Neural cell (in vitro differentiated cells): Measurements from ENCODE around the gene ELP5.

ENCODE experiments used
- EP300 ChIP-seq: fragments of 450-650 bp; conservative IDR thresholded peaks from 2 replicates; pipeline ENCODE4 v1.6.1; 2014; ENCODE audit warnings: antibody characterized with exemption, mild to moderate bottlenecking, moderate library complexity; ENCODE audit not compliant: poor library complexity, severe bottlenecking
- EZH2 ChIP-seq: fragments of 200-600, 300-800 bp; shearing (Covaris generic), sonication (generic); IDR thresholded peaks from 2 replicates; pipeline ENCODE4 v1.6.1; 2014; ENCODE audit warnings: antibody characterized with exemption, low read length, borderline replicate concordance, mild to moderate bottlenecking; ENCODE audit not compliant: insufficient read depth, poor library complexity, severe bottlenecking
- MXI1 ChIP-seq: fragments of 450-650 bp; conservative IDR thresholded peaks from 2 replicates; pipeline ENCODE4 v1.6.1; 2014; ENCODE audit warnings: antibody characterized with exemption, mild to moderate bottlenecking; ENCODE audit not compliant: poor library complexity, severe bottlenecking
- POLR2AphosphoS5 ChIP-seq: IDR thresholded peaks from 2 replicates; pipeline ENCODE4 v1.6.1; 2012
- RAD21 ChIP-seq: fragments of 450-650 bp; conservative IDR thresholded peaks from 2 replicates; pipeline ENCODE4 v1.6.1; 2014; ENCODE audit warnings: antibody characterized with exemption, mild to moderate bottlenecking, moderate library complexity
- SMC3 ChIP-seq: fragments of 450-650 bp; conservative IDR thresholded peaks from 2 replicates; pipeline ENCODE4 v1.6.1; 2014; ENCODE audit warnings: antibody characterized with exemption, mild to moderate bottlenecking, moderate library complexity; ENCODE audit not compliant: poor library complexity
- TAF1 ChIP-seq: IDR thresholded peaks from 2 replicates; pipeline ENCODE4 v1.6.1; 2012; ENCODE audit warnings: low read depth
- TF ChIP-seq, protein P1 (sequence below): fragments of 450-650 bp; IDR thresholded peaks from 2 replicates; pipeline ENCODE4 v1.5.1; 2014; ENCODE audit warnings: antibody characterized with exemption, mild to moderate bottlenecking, moderate library complexity; ENCODE audit not compliant: poor library complexity, severe bottlenecking
- TF ChIP-seq, protein P2 (sequence below): IDR thresholded peaks from 2 replicates; pipeline ENCODE4 v1.6.1; 2012; ENCODE audit warnings: borderline replicate concordance

DNA sequence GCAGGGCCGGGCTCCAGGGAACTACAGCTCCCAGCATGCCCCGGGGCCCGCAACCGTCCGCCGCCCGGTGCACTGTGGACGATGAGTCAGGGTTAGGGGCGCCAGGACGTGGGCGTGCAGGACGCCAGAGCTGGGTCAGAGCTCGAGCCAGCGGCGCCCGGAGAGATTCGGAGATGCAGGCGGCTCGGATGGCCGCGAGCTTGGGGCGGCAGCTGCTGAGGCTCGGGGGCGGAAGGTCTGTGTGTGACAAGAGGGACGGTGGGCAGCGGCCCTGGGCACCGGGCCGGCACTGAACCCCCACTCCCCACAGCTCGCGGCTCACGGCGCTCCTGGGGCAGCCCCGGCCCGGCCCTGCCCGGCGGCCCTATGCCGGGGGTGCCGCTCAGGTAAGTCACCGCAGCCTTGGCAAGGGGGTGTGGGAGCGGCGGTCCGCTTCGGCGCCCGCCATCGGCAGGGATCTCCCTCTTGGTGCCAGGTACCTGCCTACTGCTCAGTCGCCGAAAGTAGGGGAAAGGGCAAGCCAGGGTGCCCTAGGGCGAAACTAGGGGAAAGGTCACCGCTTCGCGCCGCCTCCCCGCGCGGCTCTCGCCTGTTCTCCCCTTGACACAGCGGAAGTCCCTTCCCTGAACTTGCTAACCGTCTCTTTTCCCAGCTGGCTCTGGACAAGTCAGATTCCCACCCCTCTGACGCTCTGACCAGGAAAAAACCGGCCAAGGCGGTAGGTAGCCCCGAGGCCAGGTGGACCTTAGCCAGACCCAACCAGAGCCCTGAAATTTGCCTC lies 32.0 kb upstream of the ELP5 start, which contains the start of the genes ACADVL and DLG4:
- TF ChIP-seq, protein P1, sequence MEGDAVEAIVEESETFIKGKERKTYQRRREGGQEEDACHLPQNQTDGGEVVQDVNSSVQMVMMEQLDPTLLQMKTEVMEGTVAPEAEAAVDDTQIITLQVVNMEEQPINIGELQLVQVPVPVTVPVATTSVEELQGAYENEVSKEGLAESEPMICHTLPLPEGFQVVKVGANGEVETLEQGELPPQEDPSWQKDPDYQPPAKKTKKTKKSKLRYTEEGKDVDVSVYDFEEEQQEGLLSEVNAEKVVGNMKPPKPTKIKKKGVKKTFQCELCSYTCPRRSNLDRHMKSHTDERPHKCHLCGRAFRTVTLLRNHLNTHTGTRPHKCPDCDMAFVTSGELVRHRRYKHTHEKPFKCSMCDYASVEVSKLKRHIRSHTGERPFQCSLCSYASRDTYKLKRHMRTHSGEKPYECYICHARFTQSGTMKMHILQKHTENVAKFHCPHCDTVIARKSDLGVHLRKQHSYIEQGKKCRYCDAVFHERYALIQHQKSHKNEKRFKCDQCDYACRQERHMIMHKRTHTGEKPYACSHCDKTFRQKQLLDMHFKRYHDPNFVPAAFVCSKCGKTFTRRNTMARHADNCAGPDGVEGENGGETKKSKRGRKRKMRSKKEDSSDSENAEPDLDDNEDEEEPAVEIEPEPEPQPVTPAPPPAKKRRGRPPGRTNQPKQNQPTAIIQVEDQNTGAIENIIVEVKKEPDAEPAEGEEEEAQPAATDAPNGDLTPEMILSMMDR, result no peak
- peak; percentile 65 for TF ChIP-seq MXI1
- TF ChIP-seq POLR2AphosphoS5, result peak; percentile 67
- no peak for TF ChIP-seq TAF1
- TF ChIP-seq EP300, result no peak
- no peak for TF ChIP-seq EZH2
- no peak for TF ChIP-seq RAD21
- TF ChIP-seq SMC3, result no peak
- TF ChIP-seq, protein P2, sequence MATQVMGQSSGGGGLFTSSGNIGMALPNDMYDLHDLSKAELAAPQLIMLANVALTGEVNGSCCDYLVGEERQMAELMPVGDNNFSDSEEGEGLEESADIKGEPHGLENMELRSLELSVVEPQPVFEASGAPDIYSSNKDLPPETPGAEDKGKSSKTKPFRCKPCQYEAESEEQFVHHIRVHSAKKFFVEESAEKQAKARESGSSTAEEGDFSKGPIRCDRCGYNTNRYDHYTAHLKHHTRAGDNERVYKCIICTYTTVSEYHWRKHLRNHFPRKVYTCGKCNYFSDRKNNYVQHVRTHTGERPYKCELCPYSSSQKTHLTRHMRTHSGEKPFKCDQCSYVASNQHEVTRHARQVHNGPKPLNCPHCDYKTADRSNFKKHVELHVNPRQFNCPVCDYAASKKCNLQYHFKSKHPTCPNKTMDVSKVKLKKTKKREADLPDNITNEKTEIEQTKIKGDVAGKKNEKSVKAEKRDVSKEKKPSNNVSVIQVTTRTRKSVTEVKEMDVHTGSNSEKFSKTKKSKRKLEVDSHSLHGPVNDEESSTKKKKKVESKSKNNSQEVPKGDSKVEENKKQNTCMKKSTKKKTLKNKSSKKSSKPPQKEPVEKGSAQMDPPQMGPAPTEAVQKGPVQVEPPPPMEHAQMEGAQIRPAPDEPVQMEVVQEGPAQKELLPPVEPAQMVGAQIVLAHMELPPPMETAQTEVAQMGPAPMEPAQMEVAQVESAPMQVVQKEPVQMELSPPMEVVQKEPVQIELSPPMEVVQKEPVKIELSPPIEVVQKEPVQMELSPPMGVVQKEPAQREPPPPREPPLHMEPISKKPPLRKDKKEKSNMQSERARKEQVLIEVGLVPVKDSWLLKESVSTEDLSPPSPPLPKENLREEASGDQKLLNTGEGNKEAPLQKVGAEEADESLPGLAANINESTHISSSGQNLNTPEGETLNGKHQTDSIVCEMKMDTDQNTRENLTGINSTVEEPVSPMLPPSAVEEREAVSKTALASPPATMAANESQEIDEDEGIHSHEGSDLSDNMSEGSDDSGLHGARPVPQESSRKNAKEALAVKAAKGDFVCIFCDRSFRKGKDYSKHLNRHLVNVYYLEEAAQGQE, result no peak
